IMR-90 (cell line): ENCODE measurements around the gene CD248. TPM values are rescaled to one million over a fixed set of nuclear protein-coding genes. Genes with fewer than 3 reads are reported as not detected.

Experiments
- ATAC-seq: fragments of 200-7000 bp; cut with Tn5 transposase; 2 replicates; pipeline ENCODE4 v1.9.1; 2020; ENCODE audit warnings: low read depth, mild to moderate bottlenecking, moderate library complexity
- BruUV-seq: library from RNA; stranded (reverse); fragments of 400-500 nt; replicated peaks from 2 replicates; lab custom pipeline; 2021; lab: Mats Ljungman, UMichigan
- CTCF ChIA-PET: fragments of 300-600 bp; formaldehyde crosslinking; extraction: SDS; loops from one replicate; lab custom pipeline; 2021; ENCODE audit warnings: antibody characterized with exemption; lab: Yijun Ruan, JAX
- POLR2A ChIA-PET: fragments of 300-600 bp; sonication (Branson Sonifier 250); formaldehyde crosslinking; loops from one replicate; lab custom pipeline; 2022; ENCODE audit warnings: antibody characterized with exemption; ENCODE audit not compliant: unreplicated experiment; lab: Charles Lee
- DNase-seq: peaks from one replicate; pipeline ENCODE4 v3.0.0; 2013
- H2AFZ ChIP-seq: replicated peaks from 2 replicates; pipeline ENCODE3; 2013; ENCODE audit warnings: low read length, mild to moderate bottlenecking; ENCODE audit not compliant: poor library complexity
- H2AK5ac ChIP-seq: 2 replicates; pipeline ENCODE4 v1.6.1; 2013; ENCODE audit warnings: low read depth, low read length, inconsistent platforms
- H2AK9ac ChIP-seq: replicated peaks from 2 replicates; pipeline ENCODE3; 2013; ENCODE audit warnings: mild to moderate bottlenecking, low read depth, low read length, moderate library complexity; ENCODE audit not compliant: poor library complexity
- H2BK120ac ChIP-seq: 2 replicates; pipeline ENCODE4 v1.6.1; 2013; ENCODE audit warnings: low read depth, low read length, inconsistent platforms
- H2BK15ac ChIP-seq: 3 replicates; pipeline ENCODE4 v1.6.1; 2013; ENCODE audit warnings: low read depth, low read length, inconsistent platforms
- H2BK20ac ChIP-seq: 2 replicates; pipeline ENCODE4 v1.6.1; 2013; ENCODE audit warnings: low read depth, mild to moderate bottlenecking, inconsistent platforms, low read length, moderate library complexity
- H2BK5ac ChIP-seq: 2 replicates; pipeline ENCODE4 v1.6.1; 2013; ENCODE audit warnings: mild to moderate bottlenecking, low read depth, low read length, inconsistent platforms; ENCODE audit not compliant: poor library complexity, severe bottlenecking
- H3K14ac ChIP-seq: replicated peaks from 2 replicates; pipeline ENCODE4 v1.6.1; 2013; ENCODE audit warnings: low read depth, low read length, inconsistent platforms
- H3K18ac ChIP-seq: 2 replicates; pipeline ENCODE4 v1.6.1; 2013; ENCODE audit warnings: low read depth, low read length, control low read depth
- H3K23ac ChIP-seq: 2 replicates; pipeline ENCODE4 v1.6.1; 2013; ENCODE audit warnings: low read depth, low read length, inconsistent platforms
- H3K27ac ChIP-seq: 2 replicates; pipeline ENCODE4 v1.5.1; 2013; ENCODE audit warnings: mild to moderate bottlenecking, control low read depth, low read length; ENCODE audit not compliant: insufficient read depth
- H3K27me3 ChIP-seq: 2 replicates; pipeline ENCODE4 v1.6.1; 2013; ENCODE audit warnings: low read length; ENCODE audit not compliant: control insufficient read depth, insufficient read depth
- H3K36me3 ChIP-seq: 2 replicates; pipeline ENCODE4 v1.6.1; 2013; ENCODE audit warnings: low read length, mixed read lengths; ENCODE audit not compliant: control insufficient read depth, insufficient read depth
- H3K4ac ChIP-seq: 2 replicates; pipeline ENCODE4 v1.6.1; 2013; ENCODE audit warnings: low read depth, low read length, inconsistent platforms
- H3K4me1 ChIP-seq: 2 replicates; pipeline ENCODE4 v1.6.1; 2013; ENCODE audit warnings: low read length, mixed read lengths; ENCODE audit not compliant: control insufficient read depth, insufficient read depth
- H3K4me2 ChIP-seq: 2 replicates; pipeline ENCODE4 v1.6.1; 2013; ENCODE audit warnings: low read depth, mild to moderate bottlenecking, control low read depth, low read length, moderate library complexity
- H3K4me3 ChIP-seq: 2 replicates; pipeline ENCODE4 v1.5.1; 2013; ENCODE audit warnings: low read depth, mild to moderate bottlenecking, control low read depth, low read length, moderate library complexity; ENCODE audit not compliant: insufficient read depth
- H3K56ac ChIP-seq: 2 replicates; pipeline ENCODE4 v1.6.1; 2013; ENCODE audit warnings: low read length, inconsistent platforms; ENCODE audit not compliant: insufficient read depth; ENCODE audit errors: extremely low read depth
- H3K79me1 ChIP-seq, 2 experiments: 2 replicates each; pipeline ENCODE4 v1.6.1; 2013; ENCODE audit warnings: low read length in 2 of 2, inconsistent platforms in 1 of 2, low read depth in 1 of 2
- H3K9ac ChIP-seq: 2 replicates; pipeline ENCODE4 v1.6.1; 2013; ENCODE audit warnings: low read depth, low read length, control low read depth
- H3K9me1 ChIP-seq: 2 replicates; pipeline ENCODE4 v1.6.1; 2013; ENCODE audit warnings: low read length, inconsistent platforms; ENCODE audit not compliant: insufficient read depth
- H3K9me3 ChIP-seq: 2 replicates; pipeline ENCODE4 v1.6.1; 2013; ENCODE audit warnings: low read length; ENCODE audit not compliant: control insufficient read depth, insufficient read depth
- H4K20me1 ChIP-seq: 2 replicates; pipeline ENCODE4 v1.6.1; 2013; ENCODE audit warnings: low read length, inconsistent platforms; ENCODE audit not compliant: insufficient read depth
- H4K5ac ChIP-seq: 2 replicates; pipeline ENCODE4 v1.6.1; 2013; ENCODE audit warnings: mild to moderate bottlenecking, low read depth, low read length, control low read depth
- H4K8ac ChIP-seq, 2 experiments: 2 replicates each; pipeline ENCODE4 v1.6.1; 2013; ENCODE audit warnings: low read depth in 2 of 2, low read length in 2 of 2, control low read depth in 1 of 2, inconsistent platforms in 1 of 2
- H4K91ac ChIP-seq: 2 replicates; pipeline ENCODE4 v1.6.1; 2013; ENCODE audit warnings: low read depth, low read length, inconsistent platforms; ENCODE audit not compliant: insufficient read depth
- BHLHE40 ChIP-seq: fragments of 150-350 bp; IDR thresholded peaks from 2 replicates; pipeline ENCODE4 v1.6.1; 2016; ENCODE audit warnings: mild to moderate bottlenecking, low read depth, low read length
- CEBPB ChIP-seq: IDR thresholded peaks from 2 replicates; pipeline ENCODE4 v1.6.1; 2012; ENCODE audit warnings: low read depth, low read length, improper control_type of control experiment
- CHD1 ChIP-seq: IDR thresholded peaks from 2 replicates; pipeline ENCODE4 v1.6.1; 2012; ENCODE audit warnings: low read depth, low read length, improper control_type of control experiment
- CTCF ChIP-seq: conservative IDR thresholded peaks from 2 replicates; pipeline ENCODE4 v1.5.1; 2012; ENCODE audit warnings: mild to moderate bottlenecking, low read depth, low read length, improper control_type of control experiment
- ELK1 ChIP-seq: fragments of 150-350 bp; IDR thresholded peaks from 2 replicates; pipeline ENCODE4 v1.6.1; 2016; ENCODE audit warnings: low read depth, mild to moderate bottlenecking, low read length, moderate library complexity, borderline replicate concordance
- FOS ChIP-seq: fragments of 150-350 bp; IDR thresholded peaks from 2 replicates; pipeline ENCODE4 v1.6.1; 2016; ENCODE audit warnings: low read depth, low read length
- MAFK ChIP-seq: IDR thresholded peaks from 2 replicates; pipeline ENCODE4 v1.6.1; 2012; ENCODE audit warnings: low read depth, low read length, improper control_type of control experiment
- MXI1 ChIP-seq: IDR thresholded peaks from 2 replicates; pipeline ENCODE4 v1.6.1; 2012; ENCODE audit warnings: low read depth, mild to moderate bottlenecking, low read length, moderate library complexity, borderline replicate concordance
- NFE2L2 ChIP-seq: fragments of 150-350 bp; IDR thresholded peaks from 2 replicates; pipeline ENCODE4 v1.6.1; 2016; ENCODE audit warnings: low read depth, mild to moderate bottlenecking, low read length
- POLR2A ChIP-seq: IDR thresholded peaks from 2 replicates; pipeline ENCODE4 v1.6.1; 2012; ENCODE audit warnings: mild to moderate bottlenecking, low read depth, low read length
- RAD21 ChIP-seq: IDR thresholded peaks from 2 replicates; pipeline ENCODE4 v1.6.1; 2012; ENCODE audit warnings: low read length, improper control_type of control experiment
- RCOR1 ChIP-seq: IDR thresholded peaks from 2 replicates; pipeline ENCODE4 v1.6.1; 2012; ENCODE audit warnings: mild to moderate bottlenecking, low read length, improper control_type of control experiment; ENCODE audit not compliant: insufficient replicate concordance
- RFX5 ChIP-seq: IDR thresholded peaks from 2 replicates; pipeline ENCODE4 v1.8.0; 2012; ENCODE audit warnings: low read depth, mild to moderate bottlenecking, low read length, moderate library complexity
- SMC3 ChIP-seq: fragments of 150-350 bp; IDR thresholded peaks from 2 replicates; pipeline ENCODE4 v1.6.1; 2016; ENCODE audit warnings: low read depth, mild to moderate bottlenecking, antibody characterized with exemption, low read length, moderate library complexity
- WGBS, 2 experiments: methylation state at CpG; one replicate each; pipeline versions ENCODE4 v1.1.5 to v1.1.7; 2013; ENCODE audit warnings: missing lambda C conversion rate in 2 of 2; ENCODE audit not compliant: insufficient read length in 1 of 2; ENCODE audit errors: extremely low coverage in 2 of 2; 5-methylcytosine and 5-hydroxymethylcytosine counted together
- dilution Hi-C: fragments of 300-500 bp; cut with HindIII; formaldehyde crosslinking; loops from one replicate; pipeline ENCODE4 v1.14.3; 2018; ENCODE audit warnings: low sequenced_read_pairs; ENCODE audit not compliant: unreplicated experiment
- in situ Hi-C: fragments of 300-500 bp; cut with MboI; formaldehyde crosslinking; loops from 3 replicates; pipeline ENCODE4 v1.14.3; 2019; ENCODE audit warnings: low sequenced_read_pairs, inconsistent platforms, mixed read lengths
- intact Hi-C: fragments of 100-400 bp; cut with micrococcal nuclease; formaldehyde crosslinking; loops from 2 replicates; pipeline ENCODE4 v1.10.0; 2022
- polyA plus RNA-seq, 3 experiments: library from polyadenylated mRNA; depleted of rRNA; stranded (reverse); fragments of >200 nt; gene quantifications; 2 replicates each; pipeline ENCODE4 v1.2.3, GENCODE V29; 2012; ENCODE audit warnings: low replicate concordance in 1 of 3
- total RNA-seq: library from RNA; depleted of rRNA; stranded (reverse); fragments of >200 nt; gene quantifications from 2 replicates; pipeline ENCODE4 v1.2.3, GENCODE V29; 2012

Gene CD248
- total and polyA plus RNA-seq, 2 of the 4 experiments (the other 2 are of a cell fraction), result 19.5 to 223 TPM

GRCh38 chr11:66327171-66328030, 10.6 kb upstream of the CD248 start:
- Histone ChIP-seq H3K23ac (peak overlapping the region; percentile 100), H3K4ac (peak overlapping the region; percentile 100), H3K79me1 (peaks cover 0 to 38% of the 10 kb centered on the region in 2 experiments; a peak in 3 of 4 replicates), H2AFZ (peak overlapping the region; percentile 94), H2BK20ac (peak overlapping the region; percentile 100), H3K56ac (peak overlapping the region; percentile 90), H3K18ac (peak overlapping the region; percentile 95), H4K5ac (peak overlapping the region; percentile 96), H3K9ac (peak overlapping the region; percentile 63), H4K8ac (peak overlapping the region; percentile 81 to 100), H3K36me3 (peaks cover 5% of the 10 kb centered on the region), H2BK120ac (peak overlapping the region; percentile 100), H3K27ac (peak overlapping the region; percentile 95), H4K91ac (peak overlapping the region; percentile 100), H3K9me1 (peaks cover 29% of the 10 kb centered on the region), H3K27me3 (no peaks in the 10 kb centered on the region), H2AK5ac (peak overlapping the region; percentile 100), H4K20me1 (no peaks in the 10 kb centered on the region), H2BK5ac (peak overlapping the region; percentile 100), H3K14ac (peak overlapping the region; percentile 100), H3K4me2 (peak overlapping the region; percentile 33), H3K4me1 (peaks cover 43% of the 10 kb centered on the region), H3K4me3 (no peak overlapping the region), H3K9me3 (no peaks in the 10 kb centered on the region), H2BK15ac (peak overlapping the region; percentile 100; the same call in 2 of the 3 replicates), H2AK9ac (peak overlapping the region; percentile 100)
- ATAC-seq (peak; percentile 64), DNase-seq (peak; percentile 64)
- intact Hi-C loops, result loop anchor here (1.0 kb wide), 3 partner anchors 15 to 105 kb away; partner anchors contain the start of gene YIF1A
- ChIA-PET CTCF (interaction anchor here (0.6 to 1.0 kb wide), 4 partner anchors 14 to 62 kb away, joined by 4 read pairs; no protein-coding TSS in a partner anchor), POLR2A (interaction anchor here (0.9 to 1.1 kb wide), 6 partner anchors 8 to 38 kb away, joined by 3 to 18 read pairs (median 4); partner anchors contain the start of genes CD248, RIN1 and YIF1A)
- dilution Hi-C loops, result no loop called here
- in situ Hi-C loops, result no loop called here
- no TSS peak for BruUV-seq
- 57% methylated on average over 9 of the region's 10 CpGs; no CpG with 5 or more reads in 1 of the 2 experiments for WGBS, 2 experiments
- TF ChIP-seq CEBPB, result no peak
- no peak for TF ChIP-seq RCOR1
- no peak for TF ChIP-seq CHD1
- TF ChIP-seq MAFK, result peak; percentile 46; the same call in 1 of the 2 replicates
- 0 out of 2 replicates have a peak, but pooled peaks have one; percentile 15 for TF ChIP-seq CTCF
- TF ChIP-seq POLR2A, result 0 out of 2 replicates have a peak, but pooled peaks have one; percentile 23
- no peak for TF ChIP-seq RFX5
- 0 out of 2 replicates have a peak, but pooled peaks have one; percentile 28 for TF ChIP-seq FOS
- no peak for TF ChIP-seq ELK1
- no peak for TF ChIP-seq MXI1
- no peak for TF ChIP-seq NFE2L2
- no peak for TF ChIP-seq SMC3
- peak; percentile 27; the same call in 1 of the 2 replicates for TF ChIP-seq RAD21
- TF ChIP-seq BHLHE40, result no peak
